Measurements from ENCODE around the gene RPTOR.

Gene RPTOR

DNA sequence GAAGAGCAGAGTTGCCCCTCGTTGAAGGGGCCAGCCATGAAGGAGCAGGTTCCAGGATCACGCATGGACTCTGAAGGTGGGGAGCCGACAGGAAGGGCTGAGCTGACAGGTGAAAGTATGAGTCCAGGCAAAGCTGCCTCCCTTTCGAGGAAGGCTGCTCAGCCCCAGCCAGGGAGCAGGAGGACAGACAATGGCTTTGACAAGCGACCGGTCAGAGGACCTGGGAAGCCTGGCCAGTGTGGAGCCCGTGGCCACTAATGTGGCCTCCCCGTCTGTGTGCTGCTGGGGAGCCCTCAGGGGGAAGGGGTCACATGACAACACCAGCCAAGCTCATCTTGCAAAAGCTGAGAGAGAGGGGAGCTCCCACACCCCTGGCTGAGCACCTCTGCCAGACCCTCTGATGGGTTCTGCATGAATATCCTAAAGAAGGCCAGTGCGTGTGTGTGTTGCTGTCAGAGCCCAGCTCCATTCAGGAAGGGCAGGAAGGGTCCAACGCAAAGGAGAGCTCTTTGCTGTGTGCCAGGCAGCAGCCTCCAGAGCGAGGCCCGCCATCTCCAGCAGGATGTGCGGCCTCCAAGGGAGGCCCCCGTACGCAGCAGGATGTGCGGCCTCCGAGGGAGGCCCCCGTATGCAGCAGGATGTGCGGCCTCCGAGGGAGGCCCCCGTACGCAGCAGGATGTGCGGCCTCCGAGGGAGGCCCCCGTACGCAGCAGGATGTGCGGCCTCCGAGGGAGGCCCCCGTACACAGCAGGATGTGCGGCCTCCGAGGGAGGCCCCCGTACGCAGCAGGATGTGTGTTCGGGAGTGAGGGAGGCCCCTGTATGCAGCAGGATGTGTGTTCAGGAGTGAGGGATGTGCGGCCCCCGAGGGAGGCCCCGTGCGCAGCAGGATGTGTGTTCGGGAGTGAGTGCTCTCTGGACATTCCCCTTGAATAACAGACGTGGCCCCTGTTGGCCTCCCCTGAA, 344.9 kb downstream of the RPTOR start:
- no peak for DNase-seq

DNA sequence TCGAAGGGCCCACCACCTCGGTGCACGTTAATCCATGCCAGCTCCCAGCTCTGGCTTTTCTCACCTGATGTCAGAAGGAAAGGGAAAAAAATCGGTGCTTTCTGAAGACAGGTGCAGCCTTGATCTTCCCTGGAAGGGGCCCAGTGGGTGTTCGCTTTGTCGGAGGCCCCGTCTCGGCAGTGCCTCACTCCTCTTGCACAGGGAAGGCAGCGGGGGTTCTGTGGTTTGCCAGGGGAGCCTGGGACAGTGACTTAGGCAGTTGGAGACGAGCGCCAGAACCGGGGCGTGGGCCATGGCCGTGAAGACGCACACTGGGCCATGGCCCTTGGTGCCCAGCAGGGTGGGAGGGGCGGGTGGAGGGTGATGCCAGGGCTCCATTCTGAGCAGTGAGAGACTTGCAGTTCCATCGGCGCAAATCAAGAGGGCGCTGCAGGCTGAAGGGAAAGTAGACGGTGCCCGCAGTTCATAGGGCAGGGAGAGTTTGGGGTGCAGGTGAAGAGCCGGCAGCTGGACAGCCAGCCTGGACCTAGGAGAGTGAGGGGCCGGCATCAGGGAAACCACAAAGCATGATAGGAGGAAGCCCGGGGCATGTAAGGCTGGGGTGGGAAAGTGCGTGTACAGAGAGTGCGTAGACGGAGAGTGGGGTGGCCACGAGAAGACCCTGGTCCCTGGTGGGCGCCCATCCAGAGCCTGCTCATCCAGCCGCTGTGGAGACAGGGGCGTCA, 345.7 kb downstream of the RPTOR start:
- DNase-seq = no peak

DNA sequence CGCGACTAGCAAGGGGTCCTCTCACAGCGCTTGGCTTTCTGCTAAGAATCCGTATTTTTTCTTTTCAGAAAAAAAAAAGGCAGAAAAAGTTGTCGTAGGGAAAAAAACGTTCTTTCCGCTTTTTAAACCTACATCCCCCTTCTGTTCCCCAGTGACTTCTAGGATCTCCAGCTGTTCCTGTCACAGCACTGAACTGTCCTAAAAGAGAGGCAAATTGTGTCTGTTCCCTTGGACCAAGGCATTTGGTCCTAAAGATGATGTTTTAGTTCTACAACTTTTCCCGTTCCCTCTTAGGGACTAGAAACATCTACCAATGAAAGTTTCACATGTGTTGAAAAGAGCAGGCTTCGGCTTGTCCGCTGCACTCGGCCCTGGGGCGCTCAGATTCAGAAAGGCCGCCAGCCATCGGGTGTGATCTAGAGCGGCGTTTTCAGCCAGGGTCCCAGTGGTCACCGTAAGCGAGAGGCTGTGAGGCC, 346.3 kb downstream of the RPTOR start:
- DNase-seq = no peak

DNA sequence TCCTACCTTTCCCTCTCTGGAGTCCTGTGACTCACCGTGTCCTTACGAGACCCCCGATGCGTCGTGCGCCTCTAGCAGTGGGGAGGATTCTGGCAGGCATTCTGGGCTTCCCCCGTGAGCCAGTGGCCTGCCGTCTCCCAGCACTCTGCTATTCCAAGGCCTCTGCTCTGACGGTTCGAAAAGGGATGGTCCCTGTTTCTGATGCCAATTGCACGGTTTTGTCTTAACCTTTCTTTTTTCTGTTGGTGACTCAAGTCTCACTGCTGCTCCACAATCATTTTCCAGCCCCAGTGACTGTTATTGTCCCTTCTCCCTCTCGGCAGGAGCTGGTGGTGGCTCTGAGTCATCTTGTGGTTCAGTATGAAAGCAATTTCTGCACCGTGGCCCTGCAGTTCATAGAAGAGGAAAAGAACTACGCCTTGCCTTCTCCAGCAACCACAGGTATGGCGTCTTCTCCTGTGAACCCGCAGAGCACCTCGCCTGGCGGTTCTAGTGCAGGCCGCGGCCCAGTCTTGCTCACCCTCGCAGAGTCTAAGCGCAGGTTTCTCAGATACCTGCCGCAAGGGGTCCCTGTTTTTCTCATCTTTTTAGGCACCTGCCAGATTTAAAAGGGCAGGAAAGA, 346.9 kb downstream of the RPTOR start:
- DNase-seq = peak; percentile 76

DNA sequence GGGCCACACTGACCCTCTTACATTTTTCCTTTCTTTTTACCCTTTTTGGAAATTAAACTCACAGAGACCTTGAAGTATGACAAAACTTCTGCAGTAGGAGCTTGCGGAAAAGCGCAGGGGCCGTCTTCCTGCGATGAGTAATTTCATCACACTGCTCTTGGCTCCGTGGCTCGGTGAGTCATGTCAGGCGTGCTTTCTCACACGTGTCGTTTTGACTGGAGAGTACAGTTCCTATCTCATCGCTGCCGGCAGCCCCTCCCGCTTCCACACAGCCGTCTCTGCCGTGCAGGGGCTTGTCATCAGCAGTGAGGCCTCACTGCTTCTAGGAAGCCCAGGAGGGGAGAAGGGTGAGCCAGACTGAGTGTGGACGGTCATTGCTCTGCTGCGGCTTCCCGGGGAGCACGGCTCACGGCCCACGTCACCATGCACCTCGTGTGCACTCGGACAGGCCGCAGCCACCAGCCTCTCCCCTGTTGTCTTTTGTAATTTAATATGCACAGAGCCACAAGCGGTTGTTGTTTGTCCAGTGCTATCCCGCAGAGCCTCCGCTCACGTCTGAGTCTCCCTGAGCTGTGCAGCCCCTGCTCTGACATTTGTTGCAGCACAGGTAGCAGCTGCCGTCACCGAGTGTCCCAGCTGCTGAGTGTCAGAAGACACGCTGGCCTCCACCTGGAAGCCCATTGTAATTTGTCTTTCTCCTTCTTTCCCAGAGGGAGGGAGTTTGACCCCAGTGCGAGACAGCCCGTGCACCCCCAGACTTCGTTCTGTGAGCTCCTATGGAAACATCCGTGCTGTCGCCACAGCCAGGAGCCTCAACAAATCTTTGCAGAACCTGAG, 347.6 kb downstream of the RPTOR start:
- DNase-seq = peak; percentile 87

DNA sequence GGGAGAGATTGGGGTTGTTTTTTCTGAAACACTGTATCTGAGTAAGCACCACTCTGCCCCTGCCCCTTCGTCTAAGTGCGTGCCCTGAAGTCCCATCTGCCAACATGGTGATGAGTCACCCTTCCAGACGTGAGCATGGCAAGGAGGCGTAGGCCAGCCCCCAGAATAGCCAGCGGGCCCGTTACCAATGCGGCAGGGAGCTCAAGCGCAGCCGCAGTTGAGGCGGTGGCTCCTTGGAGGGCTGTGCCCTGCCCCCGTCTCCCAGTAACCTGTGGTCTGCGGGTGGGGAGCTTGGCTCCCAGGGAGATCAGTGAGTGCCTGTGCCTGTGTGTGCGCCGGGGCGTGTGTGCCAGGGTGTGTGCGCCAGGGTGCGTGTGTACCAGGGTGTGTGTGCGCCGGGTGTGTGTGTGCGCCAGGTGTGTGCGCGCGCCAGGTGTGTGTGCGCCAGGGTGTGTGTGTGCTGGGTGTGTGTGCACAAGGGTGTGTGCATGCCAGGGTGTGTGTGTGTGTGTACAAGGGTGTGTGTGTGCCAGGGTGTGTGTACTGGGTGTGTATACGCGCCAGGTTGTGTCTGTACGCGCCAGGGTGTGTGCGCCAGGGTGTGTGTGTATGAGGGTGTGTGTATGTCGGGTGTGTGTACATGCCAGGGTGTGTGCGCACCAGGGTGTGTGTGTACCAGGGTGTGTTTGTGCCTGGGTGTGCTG, 348.4 kb downstream of the RPTOR start:
- peak; percentile 91 for DNase-seq

DNA sequence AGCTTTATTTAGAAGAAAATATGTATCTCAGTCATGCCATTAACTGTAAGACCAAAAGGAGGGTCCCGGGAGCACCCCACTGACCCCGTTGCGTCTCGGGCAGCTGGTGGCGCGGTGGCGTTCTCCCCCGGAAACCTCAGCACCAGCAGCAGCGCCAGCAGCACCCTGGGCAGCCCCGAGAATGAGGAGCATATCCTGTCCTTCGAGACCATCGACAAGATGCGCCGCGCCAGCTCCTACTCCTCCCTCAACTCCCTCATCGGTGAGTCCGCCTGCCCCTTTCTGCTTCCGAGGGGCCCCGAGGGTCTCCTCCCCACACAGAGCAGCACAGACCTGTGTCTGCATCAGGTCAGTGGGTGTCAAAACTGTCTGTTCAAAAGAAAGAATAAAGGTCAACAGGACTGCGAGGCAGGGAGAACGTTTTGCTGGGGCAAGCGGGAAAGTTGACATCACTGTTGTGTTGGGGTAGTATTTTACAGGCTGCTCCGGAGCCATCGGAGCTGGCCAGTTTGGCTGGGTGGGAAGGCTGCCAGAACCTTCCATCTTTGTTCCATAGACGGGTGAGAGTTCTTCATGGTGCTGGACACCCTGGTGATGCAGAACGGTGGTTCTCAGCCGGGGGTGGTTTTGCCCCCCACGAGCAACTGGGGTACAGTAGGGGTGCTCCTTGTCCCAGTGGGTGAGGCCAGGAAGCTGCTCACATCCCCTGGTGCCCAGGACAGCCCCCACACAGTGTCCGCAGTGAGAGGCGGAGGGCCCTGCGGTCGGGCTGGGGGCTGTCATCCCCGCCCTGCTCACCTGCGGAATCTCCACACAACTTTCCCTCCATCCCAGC, 349.2 kb downstream of the RPTOR start:
- DNase-seq = no peak

DNA sequence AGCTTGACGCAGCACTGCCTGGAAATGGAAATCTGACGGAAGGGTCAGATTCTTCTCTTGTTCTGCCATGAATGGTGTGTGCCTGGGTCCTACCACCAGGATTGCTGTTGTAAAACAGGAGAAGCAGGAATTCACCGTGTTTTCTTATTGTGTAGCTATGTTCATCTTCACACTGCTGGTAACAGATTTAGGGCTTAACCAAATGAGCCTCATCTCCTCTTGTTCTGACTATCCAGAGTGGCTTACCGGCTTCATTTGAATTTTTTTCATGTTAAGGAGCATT, 349.7 kb downstream of the RPTOR start:
- no peak for DNase-seq

DNA sequence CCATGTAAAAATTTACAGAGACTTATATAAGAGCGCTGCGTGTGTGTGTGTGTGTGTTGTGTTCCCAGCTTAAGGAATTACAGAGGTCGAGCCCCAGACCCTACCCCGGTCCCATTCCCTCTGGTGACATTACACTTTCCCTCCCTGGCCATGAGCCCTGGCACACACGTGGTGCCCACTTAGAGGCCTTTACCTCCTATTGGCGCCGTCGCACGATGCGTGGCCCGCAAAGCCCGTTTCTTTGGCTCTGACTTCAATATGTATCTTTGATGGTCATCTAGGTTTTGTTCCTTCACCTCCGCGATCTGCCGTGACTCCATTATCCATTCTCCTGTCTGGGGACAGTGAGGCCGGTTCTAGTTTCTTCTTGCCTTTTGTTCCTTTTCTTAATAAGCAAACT, 350.1 kb downstream of the RPTOR start:
- DNase-seq = no peak

DNA sequence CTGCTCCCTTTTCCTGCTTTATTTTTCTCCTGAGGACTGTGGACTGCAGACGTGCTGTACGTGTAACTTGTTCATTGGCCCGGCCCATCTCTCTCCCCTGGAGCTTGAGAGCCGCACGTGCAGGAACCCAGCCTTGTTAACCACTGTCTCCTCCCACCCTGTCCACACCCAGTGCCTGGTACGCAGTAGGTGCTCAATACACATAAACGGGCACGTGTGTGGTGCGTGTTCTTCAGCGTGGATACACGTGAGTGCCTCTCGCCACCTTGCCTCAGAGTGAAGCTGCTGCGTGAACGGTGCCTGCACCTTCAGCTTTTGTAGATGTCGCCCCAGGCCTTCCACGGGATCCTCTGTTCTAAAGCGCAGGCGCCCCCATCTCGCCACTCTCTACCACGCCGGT, 350.7 kb downstream of the RPTOR start:
- DNase-seq = no peak

DNA sequence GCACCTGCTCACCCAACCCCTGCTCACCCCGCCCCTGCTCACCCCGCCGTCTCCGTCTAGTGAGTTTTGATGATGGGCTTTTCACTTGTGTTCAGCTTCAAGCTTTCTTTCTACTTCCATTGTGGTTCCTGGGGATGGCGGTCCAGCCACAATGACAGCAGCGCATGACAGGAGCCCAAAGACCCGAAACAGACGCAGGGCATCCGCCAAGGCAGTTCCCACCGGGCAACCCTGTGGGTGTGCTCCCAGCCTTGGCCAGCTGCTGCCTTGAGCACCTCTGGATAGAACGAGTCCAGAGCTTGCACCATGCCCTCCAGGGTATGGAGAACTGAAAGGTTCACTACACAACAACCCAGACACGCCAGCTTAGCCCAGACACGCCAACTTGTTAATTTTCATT, 354.1 kb downstream of the RPTOR start:
- no peak for DNase-seq

DNA sequence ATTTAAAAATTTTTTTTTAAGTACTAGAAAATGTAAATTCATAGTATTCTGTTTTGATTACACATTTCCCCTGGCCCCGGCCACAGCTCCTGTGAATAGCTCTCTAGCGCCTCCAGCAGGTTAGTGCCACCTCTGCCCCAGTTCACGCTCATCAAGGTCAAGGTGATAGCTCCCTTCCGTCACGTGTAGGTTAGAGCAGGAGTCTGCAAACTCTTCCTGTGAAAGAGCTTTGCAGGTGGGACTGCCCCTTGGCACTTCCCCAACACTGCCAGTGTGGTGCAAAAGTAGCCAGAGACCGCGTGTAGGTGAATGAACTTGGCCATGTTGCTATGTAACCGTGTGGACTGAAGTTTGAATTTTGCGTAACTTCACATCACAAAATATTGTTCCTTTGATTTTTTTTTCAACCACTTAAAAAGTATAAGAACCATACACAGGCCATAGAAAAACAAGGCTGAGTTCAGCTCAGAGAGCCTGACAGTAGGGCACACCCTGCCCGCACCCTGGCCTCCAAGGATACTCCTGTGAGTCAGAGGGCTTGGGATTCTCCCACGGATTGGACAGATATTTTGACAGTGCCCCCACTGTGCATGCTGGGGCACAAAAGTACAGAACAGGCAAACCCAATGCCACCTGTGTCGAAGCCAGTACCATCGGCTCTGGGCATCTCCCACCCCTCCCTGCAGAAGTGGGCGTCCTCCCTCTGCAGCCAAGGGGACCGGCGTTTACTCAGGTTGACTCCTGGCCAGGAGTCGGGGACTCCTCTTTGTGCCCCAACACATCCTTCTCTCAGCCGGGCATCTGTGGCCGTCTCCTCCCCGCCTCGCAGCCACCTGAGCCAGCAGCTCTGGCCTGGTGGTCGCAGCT, 355.0 kb downstream of the RPTOR start:
- DNase-seq = no peak

DNA sequence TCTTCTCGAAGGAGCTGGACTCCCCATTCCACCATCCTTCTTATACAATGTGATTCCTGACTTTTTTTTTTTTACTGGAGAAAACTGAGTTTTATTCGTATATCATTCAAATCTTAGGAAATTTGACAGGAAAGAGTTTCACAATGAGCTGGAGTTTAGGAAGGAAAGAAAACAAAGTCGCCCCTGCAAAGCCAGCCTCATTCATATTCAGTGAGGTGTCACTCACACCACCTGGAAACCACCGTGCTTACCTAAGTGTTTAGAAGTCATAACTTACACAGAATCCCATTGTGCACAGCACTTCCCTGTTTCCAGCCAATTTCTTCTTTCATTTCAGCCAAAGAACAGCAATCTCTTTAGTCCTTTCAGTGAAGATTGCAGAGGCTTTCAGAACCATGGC, 356.7 kb downstream of the RPTOR start:
- no peak for DNase-seq

DNA sequence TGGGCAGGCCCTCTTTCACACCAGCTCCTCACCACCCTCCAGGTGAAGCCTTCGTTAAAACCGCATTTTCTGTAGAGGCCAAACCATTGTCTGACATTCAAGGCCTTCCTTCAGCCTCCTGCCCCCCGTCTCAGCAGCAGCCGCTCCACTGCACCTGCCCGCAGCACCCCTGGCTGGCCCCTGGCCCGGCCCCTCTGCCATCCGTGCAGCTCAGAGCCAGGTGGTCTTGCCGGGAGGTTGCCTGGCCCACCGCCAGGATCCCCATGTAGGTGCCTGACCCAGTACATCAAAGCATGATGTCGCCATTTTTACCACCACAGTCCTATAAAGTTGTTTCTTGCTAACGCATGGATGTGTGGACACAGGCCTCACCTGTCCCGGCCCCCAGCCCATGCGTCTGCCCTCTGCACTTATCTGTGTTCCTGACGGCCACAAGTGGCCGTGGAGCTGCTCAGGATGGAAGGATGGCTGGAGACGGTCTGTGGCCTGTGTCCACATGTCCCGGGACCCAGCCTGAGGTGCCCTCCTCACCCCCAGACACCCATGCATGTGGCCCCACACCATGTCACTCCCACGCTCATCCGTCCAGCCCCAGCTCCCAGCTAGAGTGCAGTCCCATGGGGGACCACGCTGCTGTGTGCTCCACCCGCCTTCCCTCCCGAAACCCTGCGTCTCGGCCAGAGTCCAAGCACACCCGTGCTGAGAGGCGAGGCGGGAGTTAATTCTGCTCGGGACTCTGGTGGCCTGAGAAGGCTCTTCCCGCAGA, 357.7 kb downstream of the RPTOR start:
- DNase-seq = no peak

DNA sequence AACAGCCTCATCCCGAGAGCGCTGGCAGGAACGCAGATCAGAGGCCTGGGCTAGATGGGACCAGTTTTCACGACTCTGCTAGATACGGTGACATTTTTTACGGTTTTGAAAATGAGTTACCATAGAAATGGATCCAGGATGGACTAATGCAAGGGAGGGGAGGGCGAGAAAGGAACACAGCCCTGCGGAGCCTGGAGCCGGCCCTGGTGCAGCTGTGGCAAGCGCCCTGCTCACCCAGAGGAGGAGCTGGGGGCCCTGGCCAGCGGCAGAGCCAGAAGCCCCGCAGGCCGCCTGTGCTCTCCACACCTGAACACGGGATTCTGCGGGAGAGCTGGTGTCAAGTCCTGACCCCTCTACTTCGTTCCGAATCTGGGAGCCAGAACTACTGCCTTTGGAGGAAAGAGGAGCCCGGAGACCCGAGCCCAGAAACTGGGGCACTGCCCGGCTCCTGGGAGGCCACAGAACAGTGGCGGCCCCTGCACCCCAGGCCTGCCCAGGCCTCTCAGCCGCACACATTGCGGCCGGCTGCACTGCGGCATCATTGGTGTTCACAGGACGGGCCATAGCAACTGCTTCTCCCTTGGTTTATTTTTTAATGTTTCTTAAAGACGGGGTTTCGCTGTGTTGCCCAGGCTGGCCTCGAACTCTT, 358.4 kb downstream of the RPTOR start:
- DNase-seq = no peak

DNA sequence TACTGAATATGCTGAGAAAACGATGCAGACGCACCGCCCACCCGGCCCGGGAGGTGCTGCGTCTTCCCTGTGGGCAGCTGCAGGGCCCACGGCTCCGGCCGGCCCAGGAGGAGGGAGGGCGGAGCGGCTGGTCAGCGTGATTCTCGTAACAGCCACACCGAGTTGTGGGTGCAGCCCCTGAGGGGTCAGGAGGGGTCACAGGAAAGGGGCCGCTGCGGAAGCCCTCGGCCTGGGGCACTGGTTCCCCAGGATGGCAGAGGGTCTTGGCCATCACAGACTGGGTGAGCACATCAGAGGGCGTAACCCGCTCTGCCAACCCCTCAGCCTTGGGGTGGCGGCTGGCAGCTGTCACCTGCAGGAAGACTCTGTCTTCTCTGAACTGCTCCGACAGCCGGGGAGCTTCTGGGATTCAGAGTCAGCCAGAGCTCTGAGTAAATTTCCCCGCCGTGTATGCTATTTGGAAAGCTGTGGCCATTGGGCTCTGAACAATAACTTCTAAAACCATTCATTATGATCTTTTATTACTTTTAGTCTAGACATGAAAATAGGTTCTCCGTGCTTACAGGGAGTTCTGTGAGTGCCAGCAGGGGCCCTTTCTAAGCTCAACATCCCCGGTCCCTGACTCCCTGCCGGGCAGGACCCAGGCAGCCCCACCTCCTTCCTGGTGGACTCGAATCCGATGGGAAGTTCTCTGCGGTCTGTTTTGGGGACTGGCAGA, 359.6 kb downstream of the RPTOR start:
- DNase-seq = no peak

DNA sequence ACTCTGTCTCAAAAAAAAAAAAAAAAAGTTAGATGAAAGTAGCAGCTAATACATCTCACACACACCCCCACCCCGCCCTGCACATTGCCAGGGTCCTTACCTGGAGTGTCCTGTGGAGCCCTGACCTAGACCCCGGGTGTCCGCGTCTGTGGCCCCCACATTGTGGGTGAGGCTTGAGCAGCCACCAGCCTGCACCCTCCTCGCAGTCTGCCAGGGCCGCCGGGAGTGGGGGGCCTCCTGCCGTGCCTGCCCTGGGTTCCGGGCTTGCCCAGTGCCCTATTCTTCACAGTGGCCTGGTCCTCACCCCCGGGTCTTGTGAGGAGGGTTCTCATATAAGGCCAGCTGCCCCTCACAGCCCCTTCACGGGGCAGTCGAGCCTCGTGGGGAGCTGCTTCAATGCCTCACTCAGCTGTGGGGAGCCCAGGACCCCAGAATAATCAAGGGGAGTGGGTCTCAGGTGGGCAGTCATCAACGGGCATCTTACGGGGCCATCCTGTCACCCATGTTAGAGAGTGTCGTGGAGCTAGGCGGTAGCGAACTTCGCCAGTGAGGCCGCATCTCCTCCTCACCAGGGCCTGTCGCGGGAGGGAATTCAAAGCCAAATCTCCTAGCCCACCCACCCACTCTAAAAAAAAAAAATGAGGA, 361.1 kb downstream of the RPTOR start:
- DNase-seq = no peak
